IgD-negative memory B cell (primary cell): ENCODE measurements around the gene RTEL1. TPM values are rescaled to one million over a fixed set of nuclear protein-coding genes. Genes with fewer than 3 reads are reported as not detected.

Source experiments
- H3K27ac Mint-ChIP-seq, 3 donors: one replicate each; pipeline ENCODE4 v1.8.0; 2020 to 2022; ENCODE audit warnings: mild to moderate bottlenecking in 3 of 3, mixed read lengths in 3 of 3, moderate library complexity in 1 of 3
- H3K27me3 Mint-ChIP-seq: one replicate; pipeline ENCODE4 v1.8.0; 2021; ENCODE audit warnings: mixed read lengths
- H3K36me3 Mint-ChIP-seq: one replicate; pipeline ENCODE4 v1.8.0; 2020; ENCODE audit warnings: mild to moderate bottlenecking, mixed read lengths
- H3K4me1 Mint-ChIP-seq, 3 donors: one replicate each; pipeline ENCODE4 v1.8.0; 2020 to 2022; ENCODE audit warnings: mixed read lengths in 3 of 3, mild to moderate bottlenecking in 1 of 3
- H3K4me3 Mint-ChIP-seq, 4 donors: one replicate each; pipeline ENCODE4 v1.8.0; 2020 to 2022; ENCODE audit warnings: mild to moderate bottlenecking in 4 of 4, mixed read lengths in 4 of 4, moderate library complexity in 3 of 4
- H3K9me3 Mint-ChIP-seq, 3 donors: one replicate each; pipeline ENCODE4 v1.8.0; 2020 to 2021; ENCODE audit warnings: mixed read lengths in 3 of 3, mild to moderate bottlenecking in 1 of 3
- polyA plus RNA-seq: library from polyadenylated mRNA; unstranded; fragments of 300-500 nt; fragmentation: Illumina TruSeq; gene quantifications from one replicate; pipeline ENCODE4 v1.2.3, GENCODE V29; 2021

The RTEL1 gene
- polyA plus RNA-seq, 1 donor from 2014 or later, result 2.6 TPM

DNA sequence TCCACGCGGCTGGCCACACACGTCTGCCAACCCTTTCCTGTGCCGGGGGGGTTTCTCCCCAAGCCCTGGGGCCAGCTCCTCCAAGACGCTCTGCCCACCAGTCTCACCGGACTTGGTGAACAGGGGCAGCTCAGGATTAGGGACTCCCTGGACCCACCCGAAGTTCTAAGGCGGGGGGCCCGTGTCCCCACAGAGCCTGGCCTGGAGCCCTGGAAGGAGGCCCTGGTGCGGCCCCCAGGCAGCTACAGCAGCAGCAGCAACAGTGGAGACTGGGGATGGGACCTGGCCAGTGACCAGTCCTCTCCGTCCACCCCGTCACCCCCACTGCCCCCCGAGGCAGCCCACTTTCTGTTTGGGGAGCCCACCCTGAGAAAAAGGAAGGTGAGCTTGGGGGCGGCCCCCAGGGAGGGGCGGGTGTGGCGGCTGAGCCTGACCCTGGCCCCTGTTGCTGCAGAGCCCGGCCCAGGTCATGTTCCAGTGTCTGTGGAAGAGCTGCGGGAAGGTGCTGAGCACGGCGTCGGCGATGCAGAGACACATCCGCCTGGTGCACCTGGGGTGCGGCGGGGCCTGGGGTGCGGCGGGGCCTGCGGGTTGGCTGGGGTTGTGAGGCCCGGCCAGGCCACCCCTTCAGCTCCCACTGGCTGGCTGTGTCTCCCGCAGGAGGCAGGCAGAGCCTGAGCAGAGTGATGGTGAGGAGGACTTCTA lies 83.7 kb downstream of the RTEL1 start:
- no peaks in the 10 kb centered on the region for H3K36me3 Mint-ChIP-seq
- no peaks in the 10 kb centered on the region for H3K9me3 Mint-ChIP-seq
- H3K4me3 Mint-ChIP-seq, result peak overlapping the region in 2 of 4 donors; percentile 46 to 66
- no peaks in the 10 kb centered on the region for H3K4me1 Mint-ChIP-seq
- H3K27me3 Mint-ChIP-seq, result no peaks in the 10 kb centered on the region
- peak overlapping the region in 1 of 3 donors; percentile 35 for H3K27ac Mint-ChIP-seq

DNA sequence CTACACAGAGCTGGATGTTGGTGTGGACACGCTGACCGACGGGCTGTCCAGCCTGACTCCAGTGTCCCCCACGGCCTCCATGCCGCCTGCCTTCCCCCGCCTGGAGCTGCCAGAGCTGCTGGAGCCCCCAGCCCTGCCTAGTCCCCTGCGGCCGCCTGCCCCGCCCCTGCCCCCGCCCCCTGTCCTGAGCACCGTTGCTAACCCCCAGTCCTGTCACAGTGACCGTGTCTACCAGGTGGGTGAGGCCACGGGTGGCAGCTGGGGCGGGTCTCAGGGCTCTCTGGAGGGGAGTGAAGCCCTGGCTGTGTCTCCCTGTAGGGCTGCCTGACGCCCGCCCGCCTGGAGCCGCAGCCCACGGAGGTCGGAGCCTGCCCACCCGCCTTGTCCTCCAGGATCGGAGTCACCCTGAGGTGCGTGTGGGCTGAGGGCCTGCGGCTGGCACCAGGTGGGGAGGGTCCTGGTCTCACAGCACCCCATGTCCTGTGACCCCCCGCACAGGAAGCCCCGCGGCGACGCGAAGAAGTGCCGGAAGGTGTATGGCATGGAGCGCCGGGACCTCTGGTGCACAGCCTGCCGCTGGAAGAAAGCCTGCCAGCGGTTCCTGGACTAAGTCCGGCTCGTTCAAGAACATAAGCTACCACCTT lies 84.4 kb downstream of the RTEL1 start:
- no peaks in the 10 kb centered on the region for H3K36me3 Mint-ChIP-seq
- H3K9me3 Mint-ChIP-seq, result no peaks in the 10 kb centered on the region
- H3K27ac Mint-ChIP-seq, result no peak overlapping the region
- H3K4me1 Mint-ChIP-seq, result no peaks in the 10 kb centered on the region
- no peak overlapping the region for H3K4me3 Mint-ChIP-seq
- H3K27me3 Mint-ChIP-seq, result no peaks in the 10 kb centered on the region

DNA sequence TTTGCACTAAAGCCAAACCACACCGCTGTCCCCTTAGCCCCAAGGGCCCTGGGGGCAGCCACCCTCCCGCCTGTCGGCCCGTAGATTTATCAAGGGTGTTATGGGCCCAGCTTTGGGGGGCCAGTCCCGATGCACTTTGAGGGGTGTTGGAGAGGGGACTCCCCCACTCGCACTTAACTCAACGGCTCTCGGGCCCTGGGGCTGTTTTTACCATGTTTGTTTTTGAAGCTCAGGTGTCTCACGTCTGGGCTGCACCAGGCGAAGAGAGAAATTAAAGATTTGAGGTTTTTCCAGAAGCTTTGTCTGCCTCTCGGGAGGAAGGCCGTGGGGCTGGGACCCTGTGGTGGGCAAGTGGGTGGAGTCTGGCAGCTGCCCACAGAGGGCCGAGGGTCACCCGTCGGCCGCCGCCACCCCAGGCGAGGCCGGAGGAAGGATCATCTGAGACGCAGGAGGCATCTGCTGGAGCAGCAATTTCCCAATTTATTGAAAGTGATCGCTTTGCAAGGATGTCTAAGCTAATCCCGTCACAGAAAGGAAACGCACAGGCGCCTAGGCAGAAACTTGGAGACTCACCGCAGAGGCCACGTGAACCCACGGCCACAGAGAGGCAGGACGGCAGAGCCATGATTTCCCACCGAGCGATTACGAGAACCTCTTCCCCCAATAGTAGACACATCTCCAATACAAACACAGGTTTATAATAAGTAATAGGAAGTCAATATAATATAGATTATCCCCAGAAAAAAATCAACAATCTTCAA lies 85.3 kb downstream of the RTEL1 start:
- Mint-ChIP-seq H3K4me1 (no peaks in the 10 kb centered on the region), H3K9me3 (no peaks in the 10 kb centered on the region), H3K4me3 (peak overlapping the region in 2 of 4 donors; percentile 27 to 55), H3K27me3 (no peaks in the 10 kb centered on the region), H3K27ac (no peak overlapping the region), H3K36me3 (no peaks in the 10 kb centered on the region)

DNA sequence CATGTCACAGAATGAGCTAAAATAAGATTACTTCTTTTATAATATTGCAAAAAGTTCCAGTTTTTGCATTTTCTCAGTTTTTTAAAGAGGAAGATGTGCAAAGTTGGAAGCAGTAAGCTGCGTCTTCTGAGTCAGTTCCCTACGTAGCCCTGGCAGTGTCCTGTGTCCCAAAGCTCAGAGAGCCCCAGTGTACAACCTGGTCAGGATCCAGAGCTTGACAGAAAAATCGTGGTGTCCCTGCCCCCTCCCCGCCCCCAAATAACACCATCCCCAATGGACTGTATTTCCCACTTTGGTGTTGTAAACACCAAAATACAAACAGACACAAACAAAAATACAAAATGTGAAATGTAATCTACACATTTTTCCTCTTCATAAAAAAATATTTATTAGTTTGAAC lies 86.0 kb downstream of the RTEL1 start:
- no peaks in the 10 kb centered on the region for H3K27me3 Mint-ChIP-seq
- H3K36me3 Mint-ChIP-seq, result no peaks in the 10 kb centered on the region
- peak overlapping the region in 1 of 4 donors; percentile 55 for H3K4me3 Mint-ChIP-seq
- H3K4me1 Mint-ChIP-seq, result no peaks in the 10 kb centered on the region
- H3K27ac Mint-ChIP-seq, result no peak overlapping the region
- H3K9me3 Mint-ChIP-seq, result no peaks in the 10 kb centered on the region

DNA sequence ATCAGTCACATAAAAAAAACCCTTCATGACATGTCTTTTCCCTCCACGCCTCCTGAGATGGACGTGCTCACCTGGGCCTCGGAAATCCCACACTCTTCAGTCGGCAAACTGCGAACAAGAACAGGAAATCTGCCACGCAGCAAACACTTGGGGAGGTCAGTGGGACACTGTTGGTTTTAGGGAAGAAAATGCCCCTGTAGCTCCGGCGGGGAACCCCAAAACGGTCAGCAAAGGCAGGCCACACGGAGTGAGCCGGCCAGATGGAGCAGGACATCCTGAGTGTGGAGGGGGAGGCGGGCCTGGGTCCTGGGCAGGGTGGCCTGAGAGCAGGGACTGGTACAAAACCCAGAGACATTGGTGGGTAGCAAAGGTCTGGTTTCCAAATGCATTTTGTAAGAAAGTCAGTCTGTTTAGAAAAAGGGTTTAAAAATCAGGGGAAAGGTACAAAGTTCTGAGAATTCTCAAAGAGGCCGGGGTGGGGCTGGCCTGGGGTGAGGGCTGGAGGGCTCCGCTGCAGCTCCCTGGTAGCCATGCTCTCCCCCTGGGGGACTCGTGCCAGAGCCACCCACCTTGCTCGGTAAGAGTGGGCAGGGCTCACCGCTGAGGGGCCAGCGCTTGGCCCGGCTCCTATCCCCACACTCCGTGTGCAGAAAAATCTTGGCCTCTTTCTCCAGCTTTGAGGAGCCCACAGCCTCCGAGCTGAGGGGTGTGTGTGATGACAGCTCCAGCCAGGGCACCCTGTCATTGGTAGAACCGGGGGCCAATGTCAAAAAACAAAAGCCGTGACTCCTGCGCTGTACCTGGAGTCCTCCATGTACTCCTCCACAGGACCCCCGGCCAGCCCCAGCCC lies 86.7 kb downstream of the RTEL1 start:
- Mint-ChIP-seq H3K36me3 (no peaks in the 10 kb centered on the region), H3K4me3 (peak overlapping the region in 1 of 4 donors; percentile 53), H3K27me3 (no peaks in the 10 kb centered on the region), H3K9me3 (no peaks in the 10 kb centered on the region), H3K4me1 (no peaks in the 10 kb centered on the region), H3K27ac (no peak overlapping the region)

DNA sequence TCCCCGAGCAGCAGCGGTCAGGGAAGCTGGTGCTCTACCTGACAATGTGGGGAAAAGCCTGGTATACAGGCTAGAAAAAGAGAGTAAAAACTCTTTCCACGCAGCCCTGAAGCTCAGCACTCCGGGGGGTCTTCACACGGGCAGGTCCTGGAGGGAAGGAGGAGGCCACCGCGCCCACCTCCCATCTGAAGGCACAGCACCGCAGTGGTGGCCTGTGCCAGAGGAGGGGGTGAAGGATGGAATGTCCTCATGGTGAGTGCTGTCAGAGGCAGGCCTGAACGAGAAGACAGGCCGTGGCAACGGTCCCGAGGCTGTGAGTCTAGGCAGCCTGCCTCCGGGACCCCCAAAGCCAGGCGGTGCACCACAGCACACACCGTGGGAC lies 87.3 kb downstream of the RTEL1 start:
- no peaks in the 10 kb centered on the region for H3K9me3 Mint-ChIP-seq
- H3K4me1 Mint-ChIP-seq, result no peaks in the 10 kb centered on the region
- peak overlapping the region in 1 of 4 donors; percentile 53 for H3K4me3 Mint-ChIP-seq
- no peaks in the 10 kb centered on the region for H3K27me3 Mint-ChIP-seq
- H3K36me3 Mint-ChIP-seq, result no peaks in the 10 kb centered on the region
- H3K27ac Mint-ChIP-seq, result no peak overlapping the region

Other genes starting within 250 kb of the RTEL1 start
- 0.29 TPM for gene KCNQ2, start 185.7 kb upstream of the RTEL1 start, polyA plus RNA-seq
- not detected for gene EEF1A2, start 159.2 kb upstream of the RTEL1 start, polyA plus RNA-seq
- 198 TPM for gene PPDPF, start 137.5 kb upstream of the RTEL1 start, polyA plus RNA-seq
- gene PTK6, start 120.9 kb upstream of the RTEL1 start, polyA plus RNA-seq, result 1.3 TPM
- 0.43 TPM for gene SRMS, start 110.6 kb upstream of the RTEL1 start, polyA plus RNA-seq
- 2.5 TPM for gene FNDC11, start 104.2 kb upstream of the RTEL1 start, polyA plus RNA-seq
- gene HELZ2, start 84.1 kb upstream of the RTEL1 start, polyA plus RNA-seq, result 7.9 TPM
- 10.6 TPM for gene GMEB2, start 31.2 kb upstream of the RTEL1 start, polyA plus RNA-seq
- gene STMN3, start 4.9 kb upstream of the RTEL1 start, polyA plus RNA-seq, result 2.7 TPM
- gene TNFRSF6B, start 38.3 kb downstream of the RTEL1 start, polyA plus RNA-seq, result not detected
- 64.3 TPM for gene ARFRP1, start 49.7 kb downstream of the RTEL1 start, polyA plus RNA-seq
- gene ZGPAT, start 49.7 kb downstream of the RTEL1 start, polyA plus RNA-seq, result 59.4 TPM
- 81.2 TPM for gene LIME1, start 78.4 kb downstream of the RTEL1 start, polyA plus RNA-seq
- gene SLC2A4RG, start 81.5 kb downstream of the RTEL1 start, polyA plus RNA-seq, result 2.0 TPM
- gene ZBTB46, start 173.0 kb downstream of the RTEL1 start, polyA plus RNA-seq, result 0.04 TPM
- 0.19 TPM for gene ABHD16B, start 203.2 kb downstream of the RTEL1 start, polyA plus RNA-seq
- gene TPD52L2, start 207.0 kb downstream of the RTEL1 start, polyA plus RNA-seq, result 80.4 TPM
- 5.2 TPM for gene DNAJC5, start 236.8 kb downstream of the RTEL1 start, polyA plus RNA-seq